ENCODE results near the gene UEVLD.

GRCh38 chr11:18614667-18615066, 26.1 kb upstream of the UEVLD start:
- TF ChIP-seq, protein P1, sequence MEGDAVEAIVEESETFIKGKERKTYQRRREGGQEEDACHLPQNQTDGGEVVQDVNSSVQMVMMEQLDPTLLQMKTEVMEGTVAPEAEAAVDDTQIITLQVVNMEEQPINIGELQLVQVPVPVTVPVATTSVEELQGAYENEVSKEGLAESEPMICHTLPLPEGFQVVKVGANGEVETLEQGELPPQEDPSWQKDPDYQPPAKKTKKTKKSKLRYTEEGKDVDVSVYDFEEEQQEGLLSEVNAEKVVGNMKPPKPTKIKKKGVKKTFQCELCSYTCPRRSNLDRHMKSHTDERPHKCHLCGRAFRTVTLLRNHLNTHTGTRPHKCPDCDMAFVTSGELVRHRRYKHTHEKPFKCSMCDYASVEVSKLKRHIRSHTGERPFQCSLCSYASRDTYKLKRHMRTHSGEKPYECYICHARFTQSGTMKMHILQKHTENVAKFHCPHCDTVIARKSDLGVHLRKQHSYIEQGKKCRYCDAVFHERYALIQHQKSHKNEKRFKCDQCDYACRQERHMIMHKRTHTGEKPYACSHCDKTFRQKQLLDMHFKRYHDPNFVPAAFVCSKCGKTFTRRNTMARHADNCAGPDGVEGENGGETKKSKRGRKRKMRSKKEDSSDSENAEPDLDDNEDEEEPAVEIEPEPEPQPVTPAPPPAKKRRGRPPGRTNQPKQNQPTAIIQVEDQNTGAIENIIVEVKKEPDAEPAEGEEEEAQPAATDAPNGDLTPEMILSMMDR (optimal IDR thresholded peaks at IDR 0.05 in 1 of 3, IDR thresholded peaks at IDR 0.05 in 1 of 3, conservative IDR thresholded peaks at IDR 0.05 in 1 of 3; ENCODE audit: extremely low read depth in 1 of 3, insufficient read depth in 2 of 3, low read length in 3 of 3) = no peak
- no peak for TF ChIP-seq EZH2 (IDR thresholded peaks at IDR 0.05; ENCODE audit: low read length)

All from keratinocyte (primary cell).